Measurements from ENCODE around the gene CHMP3. TPM values are rescaled to one million over a fixed set of nuclear protein-coding genes. Genes with fewer than 3 reads are reported as not detected.
"Not testable (repeated sequence)": the region's sequence is repeated elsewhere in the genome, so short reads cannot be mapped to it uniquely, and the experiment has no call there.

The CHMP3 gene
- total RNA-seq, 2 experiments from 2014 or later: 8.5 to 27.2 TPM

- no peaks in the 10 kb centered on the region for H4K20me1 ChIP-seq (ENCODE audit: insufficient read depth, low read length)
- H3K9me3 ChIP-seq (ENCODE audit: low read length): peaks cover 12% of the 10 kb centered on the region
- no peak overlapping the region for H3K4me2 ChIP-seq (ENCODE audit: low read length)
- CTCF ChIA-PET (ENCODE audit: unreplicated experiment): no interaction called here
- POLR2A ChIA-PET: interaction anchor here (0.5 kb wide), 1 partner anchor 71 kb away, joined by 3 read pairs; no protein-coding TSS in a partner anchor
- TF ChIP-seq EZH2phosphoT487 (IDR thresholded peaks at IDR 0.05; ENCODE audit: borderline replicate concordance, low read depth, low read length) (no peak), CTCF (conservative IDR thresholded peaks at IDR 0.05; ENCODE audit: low read length) (no peak)
- no peak overlapping the region for H2AFZ ChIP-seq (ENCODE audit: low read length)
- H3K4me1 ChIP-seq (ENCODE audit: insufficient read depth, low read length, poor library complexity, severe bottlenecking): no peaks in the 10 kb centered on the region
- no peaks in the 10 kb centered on the region for H3K9me2 ChIP-seq (ENCODE audit: insufficient read depth, low read length)
- intact Hi-C loops (cut with micrococcal nuclease; ENCODE audit: unreplicated experiment): loop anchor here (5.0 kb wide), 1 partner anchor 52 kb away; no protein-coding TSS in a partner anchor
- no peaks in the 10 kb centered on the region for H3K79me2 ChIP-seq (ENCODE audit: insufficient read depth, low read depth, low read length)
- BruUV-seq (replicated peaks): no TSS peak
- no peak overlapping the region for H3K27ac ChIP-seq (ENCODE audit: low read depth, low read length, poor library complexity, severe bottlenecking)
- DNase-seq (ENCODE audit: low spot score): no peak
- H3K36me3 ChIP-seq (ENCODE audit: insufficient read depth, low read length): peaks cover 64% of the 10 kb centered on the region
- H3K4me3 ChIP-seq (ENCODE audit: low read depth, low read length, poor library complexity, severe bottlenecking): no peak overlapping the region
These were observed 63.9 kb downstream of the CHMP3 start for GRCh38 chr2:86499326-86499725.

- no peak for DNase-seq (ENCODE audit: low spot score)
- Histone ChIP-seq H2AFZ (ENCODE audit: low read length) (no peak overlapping the region), H3K36me3 (ENCODE audit: insufficient read depth, low read length) (peaks cover 70% of the 10 kb centered on the region), H3K4me3 (ENCODE audit: low read depth, low read length, poor library complexity, severe bottlenecking) (no peak overlapping the region), H3K9me2 (ENCODE audit: insufficient read depth, low read length) (no peaks in the 10 kb centered on the region), H3K4me1 (ENCODE audit: insufficient read depth, low read length, poor library complexity, severe bottlenecking) (no peaks in the 10 kb centered on the region), H3K4me2 (ENCODE audit: low read length) (no peak overlapping the region), H3K27ac (ENCODE audit: low read depth, low read length, poor library complexity, severe bottlenecking) (no peak overlapping the region), H3K9me3 (ENCODE audit: low read length) (peaks cover 12% of the 10 kb centered on the region), H3K79me2 (ENCODE audit: insufficient read depth, low read depth, low read length) (no peaks in the 10 kb centered on the region), H4K20me1 (ENCODE audit: insufficient read depth, low read length) (no peaks in the 10 kb centered on the region)
- CTCF ChIA-PET (ENCODE audit: unreplicated experiment): no interaction called here
- intact Hi-C loops (cut with micrococcal nuclease; ENCODE audit: unreplicated experiment): loop anchor here (5.0 kb wide), 1 partner anchor 51 kb away; no protein-coding TSS in a partner anchor
- TF ChIP-seq CTCF (conservative IDR thresholded peaks at IDR 0.05; ENCODE audit: low read length) (no peak), EZH2phosphoT487 (IDR thresholded peaks at IDR 0.05; ENCODE audit: borderline replicate concordance, low read depth, low read length) (no peak)
- POLR2A ChIA-PET: interaction anchor here (0.5 to 1.1 kb wide), 2 partner anchors 40 to 71 kb away, joined by 3 read pairs; no protein-coding TSS in a partner anchor
- BruUV-seq (replicated peaks): no TSS peak
These were observed 64.6 kb downstream of the CHMP3 start for GRCh38 chr2:86498468-86499260.

GRCh38 chr2:86496391-86496790, 66.9 kb downstream of the CHMP3 start:
- CTCF ChIA-PET (ENCODE audit: unreplicated experiment); H3K4me3 ChIP-seq (ENCODE audit: low read depth, low read length, poor library complexity, severe bottlenecking); BruUV-seq (replicated peaks); H2AFZ ChIP-seq (ENCODE audit: low read length); POLR2A ChIA-PET; H3K9me2 ChIP-seq (ENCODE audit: insufficient read depth, low read length); H3K4me2 ChIP-seq (ENCODE audit: low read length); H3K4me1 ChIP-seq (ENCODE audit: insufficient read depth, low read length, poor library complexity, severe bottlenecking); DNase-seq (ENCODE audit: low spot score); H4K20me1 ChIP-seq (ENCODE audit: insufficient read depth, low read length); H3K27ac ChIP-seq (ENCODE audit: low read depth, low read length, poor library complexity, severe bottlenecking); H3K79me2 ChIP-seq (ENCODE audit: insufficient read depth, low read depth, low read length): not testable (repeated sequence)
- peaks cover 12% of the 10 kb centered on the region for H3K9me3 ChIP-seq (ENCODE audit: low read length)
- H3K36me3 ChIP-seq (ENCODE audit: insufficient read depth, low read length): peaks cover 93% of the 10 kb centered on the region
- intact Hi-C loops (cut with micrococcal nuclease; ENCODE audit: unreplicated experiment): loop anchor here (5.0 kb wide), 1 partner anchor 49 kb away; no protein-coding TSS in a partner anchor

Data from OCI-LY7 (cell line).